HCT116 (cell line): ENCODE data around the gene GRIA1. TPM values are rescaled to one million over a fixed set of nuclear protein-coding genes. Genes with fewer than 3 reads are reported as not detected.

Source experiments
- ATAC-seq: fragments of 200-7000 bp; cut with Tn5 transposase; 2 replicates; pipeline ENCODE4 v1.9.1; 2020; ENCODE audit warnings: mild to moderate bottlenecking, moderate library complexity
- BruUV-seq: library from RNA; stranded (reverse); fragments of 400-500 nt; replicated peaks from 2 replicates; lab custom pipeline; 2021; lab: Mats Ljungman, UMichigan
- CTCF ChIA-PET: fragments of 300-600 bp; sonication (Branson Sonifier 250); formaldehyde crosslinking; loops from one replicate; lab custom pipeline; 2021; ENCODE audit warnings: antibody characterized with exemption; lab: Charles Lee
- POLR2A ChIA-PET: fragments of 300-600, 350-600 bp; sonication (Branson Sonifier 250); formaldehyde crosslinking; loops from one replicate; lab custom pipeline; 2021; ENCODE audit warnings: antibody characterized with exemption; lab: Charles Lee
- RAD21 ChIA-PET, 2 experiments: fragments of 300-600 bp; sonication (Branson Sonifier 250); formaldehyde crosslinking; loops; one replicate each; lab custom pipeline; 2023; ENCODE audit warnings: low total read pairs in 2 of 2; ENCODE audit not compliant: uncharacterized antibody in 2 of 2, unreplicated experiment in 2 of 2, low non-redundant PET in 1 of 2; lab: Charles Lee
- DNase-seq: peaks from one replicate; pipeline ENCODE4 v3.0.0-alpha.2; 2010; ENCODE audit warnings: low read depth, low spot score
- H2AFZ ChIP-seq: fragments of 200-600 bp; shearing (Covaris generic), sonication (generic); 2 replicates; pipeline ENCODE4 v1.6.1; 2017; ENCODE audit warnings: low read depth, mixed run types, mixed read lengths, antibody characterized with exemption, low read length; ENCODE audit not compliant: poor library complexity, severe bottlenecking
- H3K27ac ChIP-seq: 2 replicates; pipeline ENCODE4 v1.5.1; 2012; ENCODE audit warnings: low read depth, low read length
- H3K27me3 ChIP-seq: fragments of 200-600 bp; sonication (generic); 2 replicates; pipeline ENCODE4 v1.6.1; 2016; ENCODE audit warnings: mixed run types, low read length, mixed read lengths; ENCODE audit not compliant: insufficient read depth
- H3K36me3 ChIP-seq, 2 experiments: fragments of 200-500 bp in 1 of 2; fragments of 200-600 bp in 1 of 2; sonication (Bioruptor generic) in 1 of 2; sonication (generic) in 1 of 2; 2 replicates each; pipeline versions ENCODE4 v1.5.1 to v1.6.1; 2014 to 2016; ENCODE audit warnings: low read length in 2 of 2, inconsistent platforms in 1 of 2, mixed read lengths in 1 of 2, mixed run types in 1 of 2; ENCODE audit not compliant: insufficient read depth in 2 of 2, control insufficient read depth in 1 of 2
- H3K4me1 ChIP-seq, 2 experiments: fragments of 200-600 bp in 1 of 2; sonication (generic) in 1 of 2; 2 replicates each; pipeline versions ENCODE4 v1.5.1 to v1.6.1; 2012 to 2017; ENCODE audit warnings: low read length in 2 of 2, inconsistent platforms in 1 of 2, mild to moderate bottlenecking in 1 of 2, mixed read lengths in 1 of 2, mixed run types in 1 of 2, moderate library complexity in 1 of 2; ENCODE audit not compliant: insufficient read depth in 2 of 2, control insufficient read depth in 1 of 2
- H3K4me2 ChIP-seq: fragments of 200-600 bp; sonication (generic); 2 replicates; pipeline ENCODE4 v1.6.1; 2017; ENCODE audit warnings: mixed run types, low read length, mixed read lengths
- H3K4me3 ChIP-seq, 2 experiments: fragments of 200-600 bp in 1 of 2; sonication (generic) in 1 of 2; replicated peaks in 1 of 2; 2 replicates each; pipeline ENCODE4 v1.5.1; 2011 to 2016; ENCODE audit warnings: low read length in 2 of 2, control low read depth in 1 of 2, low read depth in 1 of 2, mild to moderate bottlenecking in 1 of 2, mixed read lengths in 1 of 2, mixed run types in 1 of 2
- H3K79me2 ChIP-seq: fragments of 200-600 bp; sonication (generic); 2 replicates; pipeline ENCODE4 v1.6.1; 2017; ENCODE audit warnings: mild to moderate bottlenecking, mixed run types, low read length, moderate library complexity, mixed read lengths; ENCODE audit not compliant: insufficient read depth
- H3K9ac ChIP-seq: fragments of 200-600 bp; sonication (generic); 2 replicates; pipeline ENCODE4 v1.6.1; 2016; ENCODE audit warnings: low read length, mixed read lengths
- H3K9me2 ChIP-seq: fragments of 200-600 bp; sonication (generic), shearing (Covaris generic); 2 replicates; pipeline ENCODE4 v1.6.1; 2017; ENCODE audit warnings: mixed run types, mild to moderate bottlenecking, moderate library complexity; ENCODE audit not compliant: insufficient read depth
- H3K9me3 ChIP-seq, 2 experiments: fragments of 200-500 bp in 1 of 2; fragments of 200-600 bp in 1 of 2; sonication (Bioruptor generic) in 1 of 2; sonication (generic) in 1 of 2; 2 replicates each; pipeline ENCODE4 v1.6.1; 2014 to 2017; ENCODE audit warnings: low read length in 2 of 2, mixed read lengths in 2 of 2, inconsistent platforms in 1 of 2, low read depth in 1 of 2, mild to moderate bottlenecking in 1 of 2, mixed run types in 1 of 2, moderate library complexity in 1 of 2; ENCODE audit not compliant: control insufficient read depth in 1 of 2, insufficient read depth in 1 of 2
- H4K20me1 ChIP-seq: fragments of 200-600 bp; sonication (generic), shearing (Covaris generic); 2 replicates; pipeline ENCODE4 v1.6.1; 2017; ENCODE audit warnings: mixed run types, mild to moderate bottlenecking, moderate library complexity; ENCODE audit not compliant: insufficient read depth
- CEBPB ChIP-seq: IDR thresholded peaks from 2 replicates; pipeline ENCODE4 v1.6.1; 2012; ENCODE audit warnings: low read depth
- ELF1 ChIP-seq: IDR thresholded peaks from 2 replicates; pipeline ENCODE4 v1.6.1; 2012; ENCODE audit warnings: low read depth, borderline replicate concordance
- EZH2 ChIP-seq: fragments of 200-600 bp; sonication (generic); IDR thresholded peaks from 2 replicates; pipeline ENCODE4 v1.6.1; 2017; ENCODE audit warnings: antibody characterized with exemption, mixed run types
- EZH2phosphoT487 ChIP-seq: fragments of 200-600 bp; IDR thresholded peaks from 2 replicates; pipeline ENCODE4 v1.6.1; 2018; ENCODE audit warnings: antibody characterized with exemption, borderline replicate concordance
- JUND ChIP-seq: IDR thresholded peaks from 2 replicates; pipeline ENCODE4 v1.6.1; 2012
- POLR2A ChIP-seq: IDR thresholded peaks from 2 replicates; pipeline ENCODE4 v1.7.0; 2011; ENCODE audit warnings: borderline replicate concordance; ENCODE audit not compliant: insufficient read depth, insufficient read length; ENCODE audit errors: extremely low read depth
- RAD21 ChIP-seq: IDR thresholded peaks from 2 replicates; pipeline ENCODE4 v1.6.1; 2012; ENCODE audit warnings: low read depth, mild to moderate bottlenecking
- intact Hi-C: fragments of 100-400 bp; cut with micrococcal nuclease; formaldehyde crosslinking; loops from 2 replicates; pipeline ENCODE4 v1.10.0; 2022
- total RNA-seq: library from RNA; stranded (reverse); gene quantifications from one replicate; pipeline ENCODE4 v1.2.1, GENCODE V29; 2021; ENCODE audit not compliant: unreplicated experiment
- TF ChIP-seq, protein P1 (sequence below), 3 experiments: fragments of 200-600 bp in 1 of 3; sonication (generic) in 1 of 3; IDR thresholded peaks in 2 of 3; conservative IDR thresholded peaks in 1 of 3; 2 replicates each; pipeline ENCODE4 v1.5.1; 2012 to 2017; ENCODE audit warnings: low read depth in 2 of 3, low read length in 2 of 3, antibody characterized with exemption in 1 of 3, borderline replicate concordance in 1 of 3, control low read depth in 1 of 3, mild to moderate bottlenecking in 1 of 3, mixed read lengths in 1 of 3, mixed run types in 1 of 3, moderate library complexity in 1 of 3; ENCODE audit not compliant: insufficient read depth in 1 of 3
- TF ChIP-seq, protein P2 (sequence below): IDR thresholded peaks from 2 replicates; pipeline ENCODE4 v1.6.1; 2012
- TF ChIP-seq, protein P3 (sequence below): IDR thresholded peaks from 2 replicates; pipeline ENCODE4 v1.6.1; 2012

GRIA1 gene
- total RNA-seq, 1 experiment from 2014 or later, result not detected

DNA sequence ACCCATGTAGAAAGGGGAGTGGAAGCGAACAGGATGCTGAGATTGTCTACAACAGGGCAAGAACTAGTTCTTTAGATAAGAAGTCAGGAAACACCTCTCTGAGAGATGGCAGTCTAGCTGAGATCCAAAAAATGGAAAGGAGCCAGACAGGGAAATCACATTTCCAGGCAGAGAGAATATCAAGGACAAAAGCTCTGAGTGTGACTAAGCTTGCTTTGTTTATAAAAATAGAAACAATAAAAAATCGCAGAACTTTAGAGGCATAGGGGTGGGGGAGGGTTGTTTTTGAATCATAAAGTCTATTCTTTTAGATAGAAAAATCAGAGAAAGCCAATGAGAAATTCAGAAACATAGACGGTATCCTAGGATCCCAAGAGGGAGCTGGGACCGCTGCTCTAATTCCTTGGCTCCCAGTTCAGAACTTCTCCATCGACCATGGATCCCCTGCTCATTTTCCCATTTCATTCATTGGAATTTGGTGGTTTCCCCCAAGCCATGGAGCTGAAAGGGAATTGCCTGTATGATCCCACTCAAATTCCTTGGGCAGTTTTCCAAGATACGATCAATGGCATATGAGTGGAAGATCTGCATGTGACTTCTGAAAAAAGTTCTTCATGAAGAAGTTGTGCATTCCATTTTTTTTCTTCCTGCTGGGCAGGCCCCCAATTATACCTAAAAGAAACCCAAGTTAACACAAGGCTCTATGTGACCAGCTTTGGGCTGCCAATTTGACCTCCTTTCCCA, 182.0 kb downstream of the GRIA1 start:
- CTCF ChIA-PET, result no interaction called here
- Histone ChIP-seq H3K79me2 (no peaks in the 10 kb centered on the region), H3K27ac (no peak overlapping the region), H3K9ac (no peak overlapping the region), H3K36me3 (no peaks in the 10 kb centered on the region), H3K4me1 (no peaks in the 10 kb centered on the region), H4K20me1 (no peaks in the 10 kb centered on the region), H3K9me2 (no peaks in the 10 kb centered on the region), H3K27me3 (peaks cover 29% of the 10 kb centered on the region), H3K9me3 (no peaks in the 10 kb centered on the region), H3K4me2 (no peak overlapping the region), H3K4me3 (no peak overlapping the region), H2AFZ (no peak overlapping the region)
- RAD21 ChIA-PET, result no interaction called here
- no TSS peak for BruUV-seq
- DNase-seq, result no peak
- no peak for ATAC-seq
- POLR2A ChIA-PET, result no interaction called here
- TF ChIP-seq, protein P1, sequence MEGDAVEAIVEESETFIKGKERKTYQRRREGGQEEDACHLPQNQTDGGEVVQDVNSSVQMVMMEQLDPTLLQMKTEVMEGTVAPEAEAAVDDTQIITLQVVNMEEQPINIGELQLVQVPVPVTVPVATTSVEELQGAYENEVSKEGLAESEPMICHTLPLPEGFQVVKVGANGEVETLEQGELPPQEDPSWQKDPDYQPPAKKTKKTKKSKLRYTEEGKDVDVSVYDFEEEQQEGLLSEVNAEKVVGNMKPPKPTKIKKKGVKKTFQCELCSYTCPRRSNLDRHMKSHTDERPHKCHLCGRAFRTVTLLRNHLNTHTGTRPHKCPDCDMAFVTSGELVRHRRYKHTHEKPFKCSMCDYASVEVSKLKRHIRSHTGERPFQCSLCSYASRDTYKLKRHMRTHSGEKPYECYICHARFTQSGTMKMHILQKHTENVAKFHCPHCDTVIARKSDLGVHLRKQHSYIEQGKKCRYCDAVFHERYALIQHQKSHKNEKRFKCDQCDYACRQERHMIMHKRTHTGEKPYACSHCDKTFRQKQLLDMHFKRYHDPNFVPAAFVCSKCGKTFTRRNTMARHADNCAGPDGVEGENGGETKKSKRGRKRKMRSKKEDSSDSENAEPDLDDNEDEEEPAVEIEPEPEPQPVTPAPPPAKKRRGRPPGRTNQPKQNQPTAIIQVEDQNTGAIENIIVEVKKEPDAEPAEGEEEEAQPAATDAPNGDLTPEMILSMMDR (IDR thresholded peaks at IDR 0.05 in 2 of 3, conservative IDR thresholded peaks at IDR 0.05 in 1 of 3; ENCODE audit: borderline replicate concordance in 1 of 3, insufficient read depth in 1 of 3, low read depth in 2 of 3, low read length in 2 of 3), result no peak
- TF ChIP-seq, protein P2, sequence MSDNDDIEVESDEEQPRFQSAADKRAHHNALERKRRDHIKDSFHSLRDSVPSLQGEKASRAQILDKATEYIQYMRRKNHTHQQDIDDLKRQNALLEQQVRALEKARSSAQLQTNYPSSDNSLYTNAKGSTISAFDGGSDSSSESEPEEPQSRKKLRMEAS, result no peak
- TF ChIP-seq EZH2phosphoT487, result no peak
- TF ChIP-seq, protein P3, sequence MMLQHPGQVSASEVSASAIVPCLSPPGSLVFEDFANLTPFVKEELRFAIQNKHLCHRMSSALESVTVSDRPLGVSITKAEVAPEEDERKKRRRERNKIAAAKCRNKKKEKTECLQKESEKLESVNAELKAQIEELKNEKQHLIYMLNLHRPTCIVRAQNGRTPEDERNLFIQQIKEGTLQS, result no peak
- TF ChIP-seq EZH2, result no peak
- TF ChIP-seq RAD21, result no peak
- no peak for TF ChIP-seq JUND
- TF ChIP-seq CEBPB, result no peak
- TF ChIP-seq POLR2A, result no peak
- no peak for TF ChIP-seq ELF1
- intact Hi-C loops, result no loop called here
